ENCODE data around the gene ARHGAP42.

DNA sequence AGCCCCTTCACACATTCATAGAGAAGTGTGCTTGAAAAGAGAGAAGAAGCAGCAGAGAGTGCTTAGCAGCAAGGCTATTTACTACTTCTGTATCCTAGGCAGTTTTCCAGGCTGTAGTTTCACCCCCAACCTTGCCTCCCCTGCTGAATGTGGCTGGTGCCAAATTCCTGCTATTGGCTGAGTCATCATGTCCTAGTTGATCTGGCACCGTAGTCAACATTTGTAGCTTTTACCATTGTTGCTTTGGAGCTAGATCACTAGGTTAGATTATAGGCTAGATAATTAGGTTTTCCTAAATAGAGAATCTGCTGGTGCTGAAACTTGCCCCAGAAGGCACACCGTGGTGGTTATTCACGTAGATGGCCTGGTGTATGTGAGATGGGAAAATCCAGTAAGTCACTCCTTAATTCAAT is 32.7 kb downstream of the ARHGAP42 start:
- TF ChIP-seq POLR2A (IDR thresholded peaks at IDR 0.05): no peak
- TF ChIP-seq, protein P1, sequence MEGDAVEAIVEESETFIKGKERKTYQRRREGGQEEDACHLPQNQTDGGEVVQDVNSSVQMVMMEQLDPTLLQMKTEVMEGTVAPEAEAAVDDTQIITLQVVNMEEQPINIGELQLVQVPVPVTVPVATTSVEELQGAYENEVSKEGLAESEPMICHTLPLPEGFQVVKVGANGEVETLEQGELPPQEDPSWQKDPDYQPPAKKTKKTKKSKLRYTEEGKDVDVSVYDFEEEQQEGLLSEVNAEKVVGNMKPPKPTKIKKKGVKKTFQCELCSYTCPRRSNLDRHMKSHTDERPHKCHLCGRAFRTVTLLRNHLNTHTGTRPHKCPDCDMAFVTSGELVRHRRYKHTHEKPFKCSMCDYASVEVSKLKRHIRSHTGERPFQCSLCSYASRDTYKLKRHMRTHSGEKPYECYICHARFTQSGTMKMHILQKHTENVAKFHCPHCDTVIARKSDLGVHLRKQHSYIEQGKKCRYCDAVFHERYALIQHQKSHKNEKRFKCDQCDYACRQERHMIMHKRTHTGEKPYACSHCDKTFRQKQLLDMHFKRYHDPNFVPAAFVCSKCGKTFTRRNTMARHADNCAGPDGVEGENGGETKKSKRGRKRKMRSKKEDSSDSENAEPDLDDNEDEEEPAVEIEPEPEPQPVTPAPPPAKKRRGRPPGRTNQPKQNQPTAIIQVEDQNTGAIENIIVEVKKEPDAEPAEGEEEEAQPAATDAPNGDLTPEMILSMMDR (IDR thresholded peaks at IDR 0.05): no peak

Measured in adrenal gland (tissue), 5 donors.